Peyer's patch (tissue), 4 donors: ENCODE results near the gene EN2. TPM values are rescaled to one million over a fixed set of nuclear protein-coding genes. Genes with fewer than 3 reads are reported as not detected.
"Not testable (repeated sequence)": the region's sequence is repeated elsewhere in the genome, so short reads cannot be mapped to it uniquely, and the experiment has no call there.

ENCODE experiments used
- DNase-seq, 3 donors: peaks; one replicate each; pipeline ENCODE4 v3.0.0-alpha.2; 2017 to 2019
- H3K27ac ChIP-seq, 4 donors: fragments of 200-600 bp; sonication (generic); one replicate each; pipeline ENCODE4 v1.5.1; 2016 to 2019
- H3K27me3 ChIP-seq, 2 donors: fragments of 200-600 bp; sonication (generic); one replicate each; pipeline ENCODE4 v1.5.1; 2019
- H3K36me3 ChIP-seq, 3 donors: fragments of 200-600 bp; sonication (generic); one replicate each; pipeline ENCODE4 v1.5.1; 2016 to 2019
- H3K4me1 ChIP-seq, 4 donors: fragments of 200-600 bp; sonication (generic); one replicate each; pipeline ENCODE4 v1.5.1; 2016 to 2019
- H3K4me3 ChIP-seq, 4 donors: fragments of 200-600 bp; sonication (generic); 1 replicate in 3 of 4; 2 replicates in 1 of 4; pipeline ENCODE4 v1.5.1; 2016 to 2019; ENCODE audit warnings: mild to moderate bottlenecking in 1 of 4
- H3K9me3 ChIP-seq, 4 donors: fragments of 200-600 bp; sonication (generic); one replicate each; pipeline ENCODE4 v1.5.1; 2016 to 2019; ENCODE audit warnings: mild to moderate bottlenecking in 1 of 4
- CTCF ChIP-seq, 6 experiments: fragments of 450-650 bp in 4 of 6; fragments of 200-600 bp in 2 of 6; sonication (generic) in 1 of 6; IDR thresholded peaks; one replicate each; pipeline ENCODE4 v1.5.1; 2017 to 2019; ENCODE audit warnings: antibody characterized with exemption in 6 of 6, mild to moderate bottlenecking in 3 of 6, moderate library complexity in 1 of 6
- POLR2A ChIP-seq, 2 donors: fragments of 450-650 bp; IDR thresholded peaks; one replicate each; pipeline ENCODE4 v1.5.1; 2017; ENCODE audit warnings: antibody characterized with exemption in 2 of 2, mild to moderate bottlenecking in 2 of 2, moderate library complexity in 2 of 2
- total RNA-seq, 4 donors: library from RNA; depleted of rRNA; stranded (reverse); fragments of >200 nt; gene quantifications; one replicate each; pipeline ENCODE4 v1.1.0, GENCODE V29; 2016

Gene EN2
- total RNA-seq, 4 donors from 2014 or later: not detected

GRCh38 chr7:155444746-155445145, 13.2 kb upstream of the EN2 start:
- Histone ChIP-seq H3K27me3 (peaks cover 0 to 23% of the 10 kb centered on the region in 2 donors), H3K27ac (no peak overlapping the region), H3K36me3 (no peaks in the 10 kb centered on the region), H3K4me3 (no peak overlapping the region), H3K9me3 (no peaks in the 10 kb centered on the region), H3K4me1 (peaks cover 0 to 12% (median 0%) of the 10 kb centered on the region in 4 donors)
- TF ChIP-seq CTCF (IDR thresholded peaks at IDR 0.05): no peak
- TF ChIP-seq POLR2A (IDR thresholded peaks at IDR 0.05): no peak
- DNase-seq: no peak

DNA sequence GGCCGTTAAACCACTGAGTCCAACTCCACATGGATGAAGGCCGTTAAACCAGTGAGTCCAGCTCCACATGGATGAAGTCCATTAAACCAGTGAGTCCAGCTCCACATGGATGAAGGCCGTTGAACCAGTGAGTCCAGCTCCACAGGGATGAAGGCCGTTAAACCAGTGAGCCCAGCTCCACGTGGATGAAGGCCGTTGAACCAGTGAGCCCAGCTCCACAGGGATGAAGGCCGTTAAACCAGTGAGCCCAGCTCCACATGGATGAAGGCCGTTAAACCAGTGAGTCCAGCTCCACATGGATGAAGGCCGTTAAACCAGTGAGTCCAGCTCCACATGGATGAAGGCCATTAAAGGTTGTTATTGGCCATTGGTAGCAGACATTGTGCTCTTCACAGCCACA, 12.3 kb upstream of the EN2 start:
- Histone ChIP-seq H3K27me3 (peaks cover 0 to 31% of the 10 kb centered on the region in 2 donors), H3K4me1 (peaks cover 0 to 12% (median 0%) of the 10 kb centered on the region in 4 donors)
- not testable (repeated sequence) for H3K27ac ChIP-seq, H3K4me3 ChIP-seq, H3K36me3 ChIP-seq, H3K9me3 ChIP-seq, DNase-seq

GRCh38 chr7:155447603-155448002, 10.3 kb upstream of the EN2 start:
- H3K36me3 ChIP-seq: no peaks in the 10 kb centered on the region
- no peak for TF ChIP-seq CTCF (IDR thresholded peaks at IDR 0.05)
- no peak for TF ChIP-seq POLR2A (IDR thresholded peaks at IDR 0.05)
- H3K4me3 ChIP-seq: no peak overlapping the region
- H3K27ac ChIP-seq: no peak overlapping the region
- peaks cover 0 to 45% of the 10 kb centered on the region in 2 donors for H3K27me3 ChIP-seq
- H3K4me1 ChIP-seq: peaks cover 0 to 12% (median 0%) of the 10 kb centered on the region in 4 donors
- DNase-seq: no peak
- H3K9me3 ChIP-seq: no peaks in the 10 kb centered on the region

DNA sequence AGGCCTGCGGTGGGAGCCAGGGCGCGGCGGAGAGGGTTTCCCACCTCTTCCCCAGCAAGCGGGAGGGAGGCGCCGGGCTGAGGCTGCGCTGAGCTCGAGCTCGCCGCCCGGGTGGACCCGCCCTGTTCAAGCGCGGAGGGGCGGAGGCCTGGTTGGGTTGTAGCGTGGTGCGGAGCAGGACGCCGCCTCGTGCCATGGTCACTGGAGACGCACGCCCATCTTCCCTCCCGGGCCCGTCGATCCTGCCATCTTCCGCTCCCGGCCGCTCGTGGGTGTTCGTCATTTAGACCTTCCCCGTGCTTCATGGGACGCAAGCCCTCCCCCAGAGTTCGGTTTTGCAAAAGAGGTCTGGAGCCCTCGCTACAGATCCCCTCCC, 9.3 kb upstream of the EN2 start:
- no peak overlapping the region for H3K27ac ChIP-seq
- H3K4me3 ChIP-seq: no peak overlapping the region
- DNase-seq: peak in 1 of 3 donors; percentile 46
- H3K27me3 ChIP-seq: peaks cover 0 to 54% of the 10 kb centered on the region in 2 donors
- TF ChIP-seq POLR2A (IDR thresholded peaks at IDR 0.05): no peak
- no peak for TF ChIP-seq CTCF (IDR thresholded peaks at IDR 0.05)
- H3K36me3 ChIP-seq: no peaks in the 10 kb centered on the region
- H3K9me3 ChIP-seq: no peaks in the 10 kb centered on the region
- peaks cover 0 to 13% (median 0%) of the 10 kb centered on the region in 4 donors for H3K4me1 ChIP-seq

GRCh38 chr7:155449008-155449868, 8.7 kb upstream of the EN2 start:
- DNase-seq: peak in 1 of 3 donors; percentile 39
- no peak overlapping the region for H3K27ac ChIP-seq
- peaks cover 0 to 19% (median 0%) of the 10 kb centered on the region in 4 donors for H3K4me1 ChIP-seq
- no peaks in the 10 kb centered on the region for H3K9me3 ChIP-seq
- no peak overlapping the region for H3K4me3 ChIP-seq
- H3K27me3 ChIP-seq: peaks cover 0 to 60% of the 10 kb centered on the region in 2 donors
- TF ChIP-seq CTCF (IDR thresholded peaks at IDR 0.05) (no peak), POLR2A (IDR thresholded peaks at IDR 0.05) (no peak)
- no peaks in the 10 kb centered on the region for H3K36me3 ChIP-seq

DNA sequence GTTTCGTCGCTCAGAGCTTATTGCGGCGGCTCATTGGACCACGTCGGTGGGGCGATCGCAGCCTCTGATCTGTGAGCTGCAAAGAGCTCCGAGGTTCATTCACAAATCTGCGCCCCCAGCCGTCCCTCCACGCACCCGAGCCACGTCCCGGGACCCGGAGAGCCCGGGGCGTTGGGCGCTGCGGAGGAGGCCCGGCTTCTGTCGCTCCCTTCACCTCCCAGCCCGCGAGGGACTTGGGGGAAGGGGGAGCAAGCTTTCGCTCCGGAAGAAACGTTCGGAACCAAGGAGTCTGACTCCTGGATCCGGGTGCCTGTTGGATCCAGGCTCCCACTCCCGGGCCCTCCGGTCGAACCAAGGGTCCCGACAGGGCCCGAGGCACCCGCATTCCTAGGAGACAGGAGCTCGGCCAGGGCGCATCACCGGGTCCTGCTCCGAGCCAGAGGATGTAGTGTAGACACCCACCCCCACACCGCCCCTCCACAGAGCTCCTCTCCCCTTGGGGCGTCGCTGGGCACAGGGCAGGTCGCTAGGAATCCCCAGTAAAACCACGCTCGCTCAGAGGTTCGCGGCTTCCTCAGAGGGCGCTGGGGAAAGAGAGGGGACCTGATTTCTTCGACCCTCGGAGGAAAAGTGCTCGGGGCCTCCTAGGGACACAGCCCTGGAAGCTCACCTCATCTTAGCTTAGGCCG, 7.9 kb upstream of the EN2 start:
- H3K9me3 ChIP-seq: no peaks in the 10 kb centered on the region
- H3K36me3 ChIP-seq: no peaks in the 10 kb centered on the region
- H3K27me3 ChIP-seq: peaks cover 0 to 68% of the 10 kb centered on the region in 2 donors
- no peak overlapping the region for H3K27ac ChIP-seq
- H3K4me1 ChIP-seq: peaks cover 0 to 25% (median 0%) of the 10 kb centered on the region in 4 donors
- DNase-seq: peak in 1 of 3 donors; percentile 28
- TF ChIP-seq POLR2A (IDR thresholded peaks at IDR 0.05) (no peak), CTCF (IDR thresholded peaks at IDR 0.05) (no peak)
- H3K4me3 ChIP-seq: no peak overlapping the region
